ENCODE data around the gene NFYB. TPM values are rescaled to one million over a fixed set of nuclear protein-coding genes. Genes with fewer than 3 reads are reported as not detected.
A peak's percentile ranks its signal among the peaks of the same experiment; 100 is the strongest.

The NFYB gene
- total RNA-seq, 6 donors from 2014 or later: 20.3 to 101 (median 39.0) TPM

DNA sequence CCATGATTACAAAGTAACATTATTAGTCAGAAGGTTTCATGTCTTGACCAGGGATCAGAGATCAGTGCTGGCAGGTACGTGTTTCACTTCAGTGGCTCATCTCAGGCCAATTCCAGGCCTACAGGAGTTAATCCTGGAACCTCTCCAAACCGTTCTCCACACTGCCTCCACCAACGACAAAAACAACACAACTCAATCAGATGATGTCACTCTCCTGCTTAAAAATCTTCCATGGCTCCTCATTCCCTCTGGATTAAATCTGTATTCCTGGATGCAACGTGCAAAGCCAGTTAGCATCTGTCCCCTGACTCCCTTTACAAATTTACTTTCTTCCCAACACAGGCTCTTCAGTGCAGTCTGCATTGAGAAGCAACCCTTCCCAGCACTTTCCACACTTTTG is 43.3 kb upstream of the NFYB start:
- H3K27me3 ChIP-seq: no peaks in the 10 kb centered on the region
- no peak overlapping the region for H3K4me3 ChIP-seq
- peaks cover 9 to 16% (median 13%) of the 10 kb centered on the region in 4 donors for H3K4me1 ChIP-seq
- DNase-seq: no peak
- H3K36me3 ChIP-seq: no peaks in the 10 kb centered on the region
- TF ChIP-seq POLR2AphosphoS5 (IDR thresholded peaks at IDR 0.05) (no peak), POLR2A (IDR thresholded peaks at IDR 0.05) (no peak), EP300 (IDR thresholded peaks at IDR 0.05) (no peak)
- TF ChIP-seq, protein P1, sequence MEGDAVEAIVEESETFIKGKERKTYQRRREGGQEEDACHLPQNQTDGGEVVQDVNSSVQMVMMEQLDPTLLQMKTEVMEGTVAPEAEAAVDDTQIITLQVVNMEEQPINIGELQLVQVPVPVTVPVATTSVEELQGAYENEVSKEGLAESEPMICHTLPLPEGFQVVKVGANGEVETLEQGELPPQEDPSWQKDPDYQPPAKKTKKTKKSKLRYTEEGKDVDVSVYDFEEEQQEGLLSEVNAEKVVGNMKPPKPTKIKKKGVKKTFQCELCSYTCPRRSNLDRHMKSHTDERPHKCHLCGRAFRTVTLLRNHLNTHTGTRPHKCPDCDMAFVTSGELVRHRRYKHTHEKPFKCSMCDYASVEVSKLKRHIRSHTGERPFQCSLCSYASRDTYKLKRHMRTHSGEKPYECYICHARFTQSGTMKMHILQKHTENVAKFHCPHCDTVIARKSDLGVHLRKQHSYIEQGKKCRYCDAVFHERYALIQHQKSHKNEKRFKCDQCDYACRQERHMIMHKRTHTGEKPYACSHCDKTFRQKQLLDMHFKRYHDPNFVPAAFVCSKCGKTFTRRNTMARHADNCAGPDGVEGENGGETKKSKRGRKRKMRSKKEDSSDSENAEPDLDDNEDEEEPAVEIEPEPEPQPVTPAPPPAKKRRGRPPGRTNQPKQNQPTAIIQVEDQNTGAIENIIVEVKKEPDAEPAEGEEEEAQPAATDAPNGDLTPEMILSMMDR (IDR thresholded peaks at IDR 0.05): no peak
- peaks cover 0 to 13% (median 8%) of the 10 kb centered on the region in 4 donors for H3K9me3 ChIP-seq
- peak overlapping the region in 1 of 4 donors; percentile 51 for H3K27ac ChIP-seq
- no peak for ATAC-seq (ENCODE audit: low FRiP score in 2 of 2)
- WGBS, 2 donors: 58 to 60% methylated on average over 4 of the region's 4 CpGs

DNA sequence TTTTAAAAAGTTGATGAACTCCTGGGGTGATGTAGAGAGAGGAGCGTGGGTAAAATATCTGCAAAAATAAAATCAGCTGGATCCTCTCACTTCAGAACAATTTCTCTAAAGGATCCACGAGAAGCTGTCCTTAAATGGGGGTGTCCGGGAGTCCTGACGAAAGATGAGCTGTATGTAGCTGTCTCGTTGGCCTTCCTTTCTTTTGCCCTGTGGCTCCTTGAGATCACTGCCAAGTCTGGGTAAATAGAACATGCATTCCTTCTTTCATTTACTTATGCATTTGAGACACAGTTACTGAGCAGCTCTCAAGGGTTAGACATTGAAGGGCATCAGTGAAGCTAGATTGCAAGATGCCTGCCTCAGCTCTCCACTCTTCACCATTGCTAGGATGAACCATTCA is 42.4 kb upstream of the NFYB start:
- no peak for ATAC-seq (ENCODE audit: low FRiP score in 2 of 2)
- DNase-seq: no peak
- Histone ChIP-seq H3K4me3 (no peak overlapping the region), H3K4me1 (peaks cover 9 to 16% (median 13%) of the 10 kb centered on the region in 4 donors), H3K27me3 (no peaks in the 10 kb centered on the region), H3K36me3 (no peaks in the 10 kb centered on the region), H3K9me3 (peaks cover 0 to 13% (median 8%) of the 10 kb centered on the region in 4 donors), H3K27ac (no peak overlapping the region)
- WGBS, 2 donors: 67 to 76% methylated on average over 5 of the region's 5 CpGs
- TF ChIP-seq POLR2A (IDR thresholded peaks at IDR 0.05): no peak
- TF ChIP-seq POLR2AphosphoS5 (IDR thresholded peaks at IDR 0.05): no peak
- no peak for TF ChIP-seq EP300 (IDR thresholded peaks at IDR 0.05)
- TF ChIP-seq, protein P1 (IDR thresholded peaks at IDR 0.05): no peak

DNA sequence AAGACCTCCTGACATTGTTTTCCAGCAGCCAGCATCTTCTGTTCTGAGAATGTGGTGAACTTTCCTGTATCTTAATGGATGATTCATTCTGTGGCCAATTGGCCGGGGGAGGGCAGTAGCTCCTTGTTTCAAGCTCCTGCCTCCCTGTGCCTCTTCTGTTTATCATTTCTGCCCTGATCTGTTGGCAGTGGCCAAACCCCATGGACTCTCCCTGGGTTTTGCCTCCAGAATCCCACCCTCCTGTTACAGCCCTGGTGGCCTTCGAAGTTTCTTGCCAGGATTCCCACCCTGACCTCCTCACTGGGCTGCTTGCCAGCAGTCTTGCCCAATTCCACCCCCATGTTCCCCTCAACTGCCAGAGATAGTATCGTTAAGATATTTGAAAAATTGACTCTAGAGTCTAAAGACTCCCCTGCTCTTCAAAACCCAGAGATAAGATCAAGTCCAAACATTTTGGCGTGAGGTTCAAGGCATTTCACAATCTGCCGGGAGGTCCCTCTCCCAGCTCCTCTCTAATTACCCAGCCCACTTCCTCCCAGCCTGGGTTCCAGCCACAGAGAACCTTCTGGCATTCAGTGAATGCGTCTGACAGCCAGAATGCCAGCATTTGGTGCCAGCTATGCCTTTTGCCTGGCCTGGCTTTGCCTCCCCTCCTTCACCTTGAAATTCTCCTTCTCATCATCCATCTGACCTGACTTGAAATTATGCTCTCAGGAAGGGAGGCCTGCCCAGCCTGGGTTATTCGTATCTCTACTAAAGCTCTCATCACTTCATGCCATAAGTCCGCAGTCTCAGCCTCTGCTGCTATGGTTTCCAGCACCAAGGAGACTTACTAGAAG is 39.9 kb upstream of the NFYB start:
- peak in 1 of 2 donors; percentile 64 for DNase-seq
- 30 to 32% methylated on average over 7 to 8 of the region's 8 CpGs for WGBS, 2 donors
- ATAC-seq (ENCODE audit: low FRiP score in 2 of 2): peak; percentile 59 to 87
- TF ChIP-seq EP300 (IDR thresholded peaks at IDR 0.05) (peak in 1 of 4 donors; percentile 48), POLR2A (IDR thresholded peaks at IDR 0.05) (no peak), POLR2AphosphoS5 (IDR thresholded peaks at IDR 0.05) (peak; percentile 31 to 48)
- TF ChIP-seq, protein P1 (IDR thresholded peaks at IDR 0.05): peak in 2 of 6 experiments; percentile 9 to 11
- no peaks in the 10 kb centered on the region for H3K36me3 ChIP-seq
- no peaks in the 10 kb centered on the region for H3K9me3 ChIP-seq
- H3K27ac ChIP-seq: peak overlapping the region; percentile 47 to 80 (median 71)
- peaks cover 9 to 16% (median 13%) of the 10 kb centered on the region in 4 donors for H3K4me1 ChIP-seq
- H3K4me3 ChIP-seq: no peak overlapping the region
- H3K27me3 ChIP-seq: no peaks in the 10 kb centered on the region

DNA sequence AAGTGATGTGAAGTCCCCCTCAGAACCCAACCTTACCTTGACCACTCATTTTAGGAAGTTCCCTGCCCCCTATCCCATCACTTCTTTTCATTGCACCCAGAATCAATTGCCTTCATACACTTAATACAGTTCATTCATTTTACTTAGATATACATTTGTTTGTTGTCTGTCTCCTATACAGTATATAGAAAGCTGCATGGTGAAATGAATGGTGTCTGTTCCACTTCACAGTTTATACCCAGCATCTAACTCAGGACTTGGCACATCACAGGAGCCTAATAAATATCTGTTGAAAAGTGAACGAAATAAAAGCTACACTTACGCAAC is 39.3 kb upstream of the NFYB start:
- no peaks in the 10 kb centered on the region for H3K27me3 ChIP-seq
- no peak for TF ChIP-seq EP300 (IDR thresholded peaks at IDR 0.05)
- TF ChIP-seq, protein P1 (IDR thresholded peaks at IDR 0.05): no peak
- TF ChIP-seq POLR2A (IDR thresholded peaks at IDR 0.05): no peak
- TF ChIP-seq POLR2AphosphoS5 (IDR thresholded peaks at IDR 0.05): no peak
- WGBS, 2 donors: 23 to 28% methylated on average over 2 of the region's 2 CpGs
- H3K27ac ChIP-seq: peak overlapping the region in 1 of 4 donors; percentile 21
- ATAC-seq (ENCODE audit: low FRiP score in 2 of 2) (peak in 1 of 2 donors; percentile 49), DNase-seq (no peak)
- no peaks in the 10 kb centered on the region for H3K9me3 ChIP-seq
- H3K4me3 ChIP-seq: no peak overlapping the region
- H3K36me3 ChIP-seq: no peaks in the 10 kb centered on the region
- peaks cover 9 to 16% (median 13%) of the 10 kb centered on the region in 4 donors for H3K4me1 ChIP-seq

Measured in upper lobe of left lung (tissue), 6 donors.